Measurements from ENCODE around the gene NPBWR2.

DNA sequence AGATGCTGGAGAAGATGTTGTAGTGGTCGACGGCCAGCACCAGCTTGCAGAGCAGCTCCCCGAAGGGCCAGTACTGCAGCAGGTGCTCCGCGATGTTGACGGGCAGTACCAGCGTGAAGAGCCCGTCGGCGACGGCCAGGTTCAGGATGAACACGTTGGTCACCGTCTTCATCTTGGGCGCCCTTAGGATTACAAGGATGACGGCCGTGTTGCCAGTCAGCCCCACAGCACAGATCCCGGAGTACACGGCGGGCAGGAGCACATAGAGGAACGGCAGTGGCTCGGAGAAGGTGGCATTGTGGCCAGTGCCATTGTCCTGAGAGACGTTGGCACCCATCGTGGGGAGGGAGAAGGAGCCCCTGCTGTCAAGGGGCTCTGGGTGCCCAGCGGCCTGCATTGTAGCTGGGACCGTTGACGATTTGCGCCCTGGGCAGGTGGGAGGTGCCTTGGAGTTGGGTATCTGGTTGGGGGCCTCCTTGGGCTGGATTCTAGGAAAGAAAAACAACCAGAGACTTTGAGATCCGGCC, 867 bp downstream of the NPBWR2 start:
- TF ChIP-seq, protein P1, sequence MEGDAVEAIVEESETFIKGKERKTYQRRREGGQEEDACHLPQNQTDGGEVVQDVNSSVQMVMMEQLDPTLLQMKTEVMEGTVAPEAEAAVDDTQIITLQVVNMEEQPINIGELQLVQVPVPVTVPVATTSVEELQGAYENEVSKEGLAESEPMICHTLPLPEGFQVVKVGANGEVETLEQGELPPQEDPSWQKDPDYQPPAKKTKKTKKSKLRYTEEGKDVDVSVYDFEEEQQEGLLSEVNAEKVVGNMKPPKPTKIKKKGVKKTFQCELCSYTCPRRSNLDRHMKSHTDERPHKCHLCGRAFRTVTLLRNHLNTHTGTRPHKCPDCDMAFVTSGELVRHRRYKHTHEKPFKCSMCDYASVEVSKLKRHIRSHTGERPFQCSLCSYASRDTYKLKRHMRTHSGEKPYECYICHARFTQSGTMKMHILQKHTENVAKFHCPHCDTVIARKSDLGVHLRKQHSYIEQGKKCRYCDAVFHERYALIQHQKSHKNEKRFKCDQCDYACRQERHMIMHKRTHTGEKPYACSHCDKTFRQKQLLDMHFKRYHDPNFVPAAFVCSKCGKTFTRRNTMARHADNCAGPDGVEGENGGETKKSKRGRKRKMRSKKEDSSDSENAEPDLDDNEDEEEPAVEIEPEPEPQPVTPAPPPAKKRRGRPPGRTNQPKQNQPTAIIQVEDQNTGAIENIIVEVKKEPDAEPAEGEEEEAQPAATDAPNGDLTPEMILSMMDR (IDR thresholded peaks at IDR 0.05; ENCODE audit: low read depth, low read length), result no peak
- no peak for TF ChIP-seq POLR2A (IDR thresholded peaks at IDR 0.05; ENCODE audit: extremely low read depth, insufficient read length)
- TF ChIP-seq, protein P2, sequence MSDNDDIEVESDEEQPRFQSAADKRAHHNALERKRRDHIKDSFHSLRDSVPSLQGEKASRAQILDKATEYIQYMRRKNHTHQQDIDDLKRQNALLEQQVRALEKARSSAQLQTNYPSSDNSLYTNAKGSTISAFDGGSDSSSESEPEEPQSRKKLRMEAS (IDR thresholded peaks at IDR 0.05; ENCODE audit: low read depth, low read length), result no peak
- no peak for TF ChIP-seq MYC (IDR thresholded peaks at IDR 0.05; ENCODE audit: low read depth, low read length)
